K562 (cell line): Measurements from ENCODE around the gene ATXN7L2. TPM values are rescaled to one million over a fixed set of nuclear protein-coding genes. Genes with fewer than 3 reads are reported as not detected.

Source experiments
- BDP1 ChIP-seq: IDR thresholded peaks from 3 replicates; pipeline ENCODE4 v1.6.1; 2011; ENCODE audit not compliant: insufficient read length, insufficient read depth
- COPS2 ChIP-seq: fragments of 450-650 bp; conservative IDR thresholded peaks from 2 replicates; pipeline ENCODE4 v1.6.1; 2016; ENCODE audit warnings: mild to moderate bottlenecking, moderate library complexity
- CTBP1 ChIP-seq: fragments of 450-650 bp; IDR thresholded peaks from 2 replicates; pipeline ENCODE4 v1.6.1; 2016; ENCODE audit warnings: borderline replicate concordance
- ELF2 ChIP-seq: fragments of 250-450 bp; sonication (Bioruptor Pico); IDR thresholded peaks from 2 replicates; pipeline ENCODE4 v1.5.0; 2021; ENCODE audit warnings: mild to moderate bottlenecking
- HOMEZ ChIP-seq: fragments of 250-450 bp; sonication (Bioruptor Pico); IDR thresholded peaks from 2 replicates; pipeline ENCODE4 v1.4.0; 2020; ENCODE audit warnings: mild to moderate bottlenecking, moderate library complexity
- KDM2B ChIP-seq: fragments of 250-450 bp; sonication (Bioruptor Pico); IDR thresholded peaks from 2 replicates; pipeline ENCODE4 v1.8.0; 2021; ENCODE audit warnings: mild to moderate bottlenecking, moderate library complexity
- MLX ChIP-seq, 2 experiments: fragments of 450-650 bp in 1 of 2; sonication (generic) in 1 of 2; formaldehyde crosslinking; conservative IDR thresholded peaks; 2 replicates each; pipeline versions ENCODE4 v1.4.0 to v1.8.1; 2020 to 2022; ENCODE audit warnings: mild to moderate bottlenecking in 1 of 2, missing genetic modification reagents in 1 of 2
- PTBP1 ChIP-seq: fragments of 200-400 bp; formaldehyde crosslinking; IDR thresholded peaks from 2 replicates; pipeline ENCODE4 v1.6.1; 2017; ENCODE audit warnings: low read depth, low read length
- REST ChIP-seq, 2 experiments: fragments of 450-650 bp; formaldehyde crosslinking in 1 of 2; IDR thresholded peaks; 2 replicates each; pipeline versions ENCODE4 v1.4.0 to v1.6.1; 2014 to 2020; ENCODE audit warnings: mild to moderate bottlenecking in 2 of 2, borderline replicate concordance in 1 of 2, low read depth in 1 of 2
- TOE1 ChIP-seq, 2 experiments: fragments of 450-650 bp in 1 of 2; sonication (generic) in 1 of 2; formaldehyde crosslinking in 1 of 2; IDR thresholded peaks; 2 replicates each; pipeline versions ENCODE4 v1.7.1 to v1.8.0; 2016 to 2022; ENCODE audit warnings: borderline replicate concordance in 2 of 2, mild to moderate bottlenecking in 2 of 2, antibody characterized with exemption in 1 of 2, inconsistent platforms in 1 of 2, low read depth in 1 of 2, missing genetic modification reagents in 1 of 2, moderate library complexity in 1 of 2
- ZC3H8 ChIP-seq: fragments of 450-650 bp; IDR thresholded peaks from 2 replicates; pipeline ENCODE4 v1.6.1; 2017
- ZFP30 ChIP-seq: fragments of 250-450 bp; sonication (Bioruptor Pico); IDR thresholded peaks from 2 replicates; pipeline ENCODE4 v1.8.0; 2022; ENCODE audit warnings: moderate library complexity, mild to moderate bottlenecking, inconsistent platforms, borderline replicate concordance
- ZNF175 ChIP-seq: fragments of 200-800 bp; sonication (Bioruptor generic); IDR thresholded peaks from 2 replicates; pipeline ENCODE4 v1.6.1; 2016; ENCODE audit warnings: low read depth, mild to moderate bottlenecking, missing genetic modification characterization, missing compliant biosample characterization
- ZNF347 ChIP-seq: fragments of 450-650 bp; formaldehyde crosslinking; IDR thresholded peaks from 2 replicates; pipeline ENCODE4 v1.4.0; 2020; ENCODE audit warnings: low read depth, mild to moderate bottlenecking, moderate library complexity
- polyA plus RNA-seq, 8 experiments: library from polyadenylated mRNA; depleted of rRNA in 4 of 8; stranded (reverse) in 5 of 8; unstranded in 3 of 8; fragments of >200 nt; fragmentation: Nextera tagmentation in 2 of 8; fragmentation: Illumina TruSeq in 1 of 8; extraction: Ambion mirVana in 2 of 8; extraction: Trizol in 1 of 8; gene quantifications; 2 replicates each; pipeline versions ENCODE4 v1.2.1 to v1.2.3, GENCODE V29; 2011 to 2014; ENCODE audit warnings: inconsistent platforms in 1 of 8, missing spikeins in 1 of 8
- total RNA-seq, 7 experiments: library from RNA; depleted of rRNA in 6 of 7; stranded (reverse); fragments of >200 nt in 6 of 7; fragmentation: Illumina TruSeq in 2 of 7; extraction: Trizol in 2 of 7; gene quantifications; 2 replicates each; pipeline versions ENCODE4 v1.2.1 to v1.2.3, GENCODE V29; 2011 to 2021; ENCODE audit warnings: low replicate concordance in 1 of 7

ATXN7L2 gene
- total and polyA plus RNA-seq, 9 of the 15 experiments (the other 6 are each of a cell fraction or from before 2014, with no cell fraction given) = 0.21 to 10.4 (median 5.8) TPM

- no peak for TF ChIP-seq HOMEZ (CRISPR knock-in tag)
- no peak for TF ChIP-seq ZFP30 (CRISPR knock-in tag)
- TF ChIP-seq ZNF175 (CRISPR knock-in tag) = peak; percentile 96
- TF ChIP-seq MLX (CRISPR knock-in tag; conservative IDR thresholded peaks at IDR 0.05) = peak in 1 of 2 experiments; percentile 26; a peak in 1 of 4 replicates
- TF ChIP-seq KDM2B (CRISPR knock-in tag) = 0 out of 2 replicates have a peak, but pooled peaks have one; percentile 4
- no peak for TF ChIP-seq BDP1
- TF ChIP-seq ZC3H8 = peak; percentile 92; the same call in 1 of the 2 replicates
- no peak for TF ChIP-seq COPS2
- TF ChIP-seq ELF2 = no peak; the same call in 1 of the 2 replicates
- no peak for TF ChIP-seq ZNF347 (CRISPR knock-in tag)
- no peak for TF ChIP-seq PTBP1
- no peak for TF ChIP-seq REST (IDR thresholded peaks at IDR 0.05; ENCODE audit: borderline replicate concordance)
- TF ChIP-seq REST (CRISPR knock-in tag; IDR thresholded peaks at IDR 0.05; ENCODE audit: low read depth) = peak; percentile 68; the same call in 1 of the 2 replicates
- TF ChIP-seq TOE1 (IDR thresholded peaks at IDR 0.05; ENCODE audit: borderline replicate concordance) = peak; percentile 99
- TF ChIP-seq TOE1 (CRISPR knock-in tag; IDR thresholded peaks at IDR 0.05; ENCODE audit: borderline replicate concordance, low read depth) = peak; percentile 84; the same call in 1 of the 2 replicates
- TF ChIP-seq CTBP1 = peak; percentile 84
Measured at GRCh38 chr1:109483672-109484518, at the start of gene ATXN7L2 (continued).
